CD14-positive monocyte (primary cell): ENCODE results near the gene CSRP3. TPM values are rescaled to one million over a fixed set of nuclear protein-coding genes. Genes with fewer than 3 reads are reported as not detected.

Experiments
- DNase-seq, 3 donors: peaks; one replicate each; pipeline ENCODE4 v3.0.0-alpha.2; 2011 to 2022
- H2AFZ ChIP-seq: 2 replicates; pipeline ENCODE4 v1.6.0; 2012; ENCODE audit warnings: mild to moderate bottlenecking, low read depth, low read length, inconsistent platforms; ENCODE audit not compliant: insufficient read depth, poor library complexity, severe bottlenecking
- H3K27ac ChIP-seq, 2 donors: 1 replicate in 1 of 2; 2 replicates in 1 of 2; pipeline ENCODE4 v1.5.1; 2012 to 2013; ENCODE audit warnings: low read length in 2 of 2, control low read depth in 1 of 2, inconsistent platforms in 1 of 2, low read depth in 1 of 2, mild to moderate bottlenecking in 1 of 2
- H3K27me3 ChIP-seq, 2 donors: one replicate each; pipeline versions ENCODE4 v1.6.0 to v1.6.1; 2011 to 2013; ENCODE audit warnings: low read length in 2 of 2; ENCODE audit not compliant: control insufficient read depth in 2 of 2, insufficient read depth in 2 of 2
- H3K36me3 ChIP-seq, 2 donors: replicated peaks in 1 of 2; 1 replicate in 1 of 2; 2 replicates in 1 of 2; pipeline versions ENCODE4 v1.5.1 to v1.6.1; 2012 to 2013; ENCODE audit warnings: low read length in 2 of 2, control low read depth in 1 of 2, inconsistent platforms in 1 of 2, mild to moderate bottlenecking in 1 of 2; ENCODE audit not compliant: insufficient read depth in 2 of 2, control insufficient read depth in 1 of 2
- H3K4me1 ChIP-seq, 2 donors: 1 replicate in 1 of 2; 2 replicates in 1 of 2; pipeline versions ENCODE4 v1.5.1 to v1.6.1; 2012 to 2013; ENCODE audit warnings: low read length in 2 of 2, control low read depth in 1 of 2, inconsistent platforms in 1 of 2, mild to moderate bottlenecking in 1 of 2, moderate library complexity in 1 of 2; ENCODE audit not compliant: insufficient read depth in 2 of 2, control insufficient read depth in 1 of 2
- H3K4me2 ChIP-seq: replicated peaks from 2 replicates; pipeline ENCODE3; 2012; ENCODE audit warnings: low read length, moderate library complexity, mild to moderate bottlenecking; ENCODE audit not compliant: poor library complexity, severe bottlenecking; ENCODE audit errors: extremely low read depth
- H3K4me3 ChIP-seq, 3 experiments: fragments of 200-600 bp in 1 of 3; sonication (generic) in 1 of 3; replicated peaks in 1 of 3; 1 replicate in 2 of 3; 2 replicates in 1 of 3; pipeline ENCODE4 v1.5.1; 2011 to 2013; ENCODE audit warnings: low read length in 3 of 3, mild to moderate bottlenecking in 3 of 3, control low read depth in 2 of 3, low read depth in 2 of 3, inconsistent platforms in 1 of 3, moderate library complexity in 1 of 3
- H3K79me2 ChIP-seq: 2 replicates; pipeline ENCODE4 v1.6.0; 2012; ENCODE audit warnings: mild to moderate bottlenecking, control low read depth, inconsistent platforms, low read length, moderate library complexity; ENCODE audit not compliant: insufficient read depth
- H3K9ac ChIP-seq: 2 replicates; pipeline ENCODE4 v1.6.0; 2017; ENCODE audit warnings: low read length, mild to moderate bottlenecking; ENCODE audit not compliant: insufficient read depth, poor library complexity, severe bottlenecking
- H3K9me3 ChIP-seq, 2 donors: replicated peaks in 1 of 2; 1 replicate in 1 of 2; 2 replicates in 1 of 2; pipeline versions ENCODE4 v1.5.1 to v1.6.1; 2012 to 2013; ENCODE audit warnings: low read length in 2 of 2, control low read depth in 1 of 2; ENCODE audit not compliant: control insufficient read depth in 1 of 2, insufficient read depth in 1 of 2
- H4K20me1 ChIP-seq: 2 replicates; pipeline ENCODE4 v1.6.0; 2012; ENCODE audit warnings: mild to moderate bottlenecking, low read length, control low read depth, moderate library complexity; ENCODE audit not compliant: insufficient read depth
- H3K27ac Mint-ChIP-seq, 7 donors: one replicate each; pipeline ENCODE4 v1.8.0; 2020; ENCODE audit warnings: mild to moderate bottlenecking in 7 of 7, mixed read lengths in 7 of 7, moderate library complexity in 6 of 7, inconsistent platforms in 2 of 7
- H3K27me3 Mint-ChIP-seq, 3 donors: one replicate each; pipeline ENCODE4 v1.8.0; 2021 to 2022; ENCODE audit warnings: low read depth in 3 of 3, mild to moderate bottlenecking in 3 of 3, mixed read lengths in 3 of 3, moderate library complexity in 3 of 3, inconsistent platforms in 1 of 3
- H3K36me3 Mint-ChIP-seq, 2 donors: one replicate each; pipeline ENCODE4 v1.8.0; 2020; ENCODE audit warnings: mixed read lengths in 2 of 2, inconsistent platforms in 1 of 2, mild to moderate bottlenecking in 1 of 2
- H3K4me1 Mint-ChIP-seq: one replicate; pipeline ENCODE4 v1.8.0; 2020; ENCODE audit warnings: mild to moderate bottlenecking, mixed read lengths
- H3K4me3 Mint-ChIP-seq, 2 donors: one replicate each; pipeline ENCODE4 v1.8.0; 2020; ENCODE audit warnings: mild to moderate bottlenecking in 2 of 2, mixed read lengths in 2 of 2, moderate library complexity in 1 of 2
- H3K9me3 Mint-ChIP-seq, 7 donors: one replicate each; pipeline ENCODE4 v1.8.0; 2020 to 2022; ENCODE audit warnings: mixed read lengths in 7 of 7, mild to moderate bottlenecking in 6 of 7, moderate library complexity in 6 of 7, inconsistent platforms in 2 of 7
- CTCF ChIP-seq: fragments of 200-600 bp; IDR thresholded peaks from one replicate; pipeline ENCODE4 v1.8.0; 2022; ENCODE audit warnings: antibody characterized with exemption, mild to moderate bottlenecking
- WGBS: methylation state at CpG from one replicate; pipeline ENCODE4 v1.1.5; 2013; ENCODE audit warnings: missing lambda C conversion rate; ENCODE audit not compliant: insufficient coverage; 5-methylcytosine and 5-hydroxymethylcytosine counted together
- intact Hi-C, 2 donors: fragments of 100-400 bp; cut with micrococcal nuclease; formaldehyde crosslinking; loops; one replicate each; pipeline versions ENCODE4 v1.15.0 to v1.15.1; 2023
- polyA plus RNA-seq, 3 donors: library from polyadenylated mRNA; depleted of rRNA in 1 of 3; unstranded in 2 of 3; stranded (reverse) in 1 of 3; fragments of 300-500 nt in 2 of 3; fragments of >200 nt in 1 of 3; fragmentation: Illumina TruSeq in 2 of 3; gene quantifications; 1 replicate in 2 of 3; 2 replicates in 1 of 3; pipeline ENCODE4 v1.2.3, GENCODE V29; 2012 to 2021

CSRP3 gene
- polyA plus RNA-seq, 3 donors = not detected

GRCh38 chr11:19242179-19242932, 40.6 kb upstream of the CSRP3 start:
- Histone ChIP-seq H3K79me2 (peaks cover 32% of the 10 kb centered on the region), H3K9me3 (no peaks in the 10 kb centered on the region), H3K4me2 (peak overlapping the region; percentile 86), H3K9ac (peak overlapping the region; percentile 40), H3K4me1 (peaks cover 45 to 49% of the 10 kb centered on the region in 2 donors), H2AFZ (peak overlapping the region; percentile 84), H3K36me3 (peaks cover under 1 to 5% of the 10 kb centered on the region in 2 donors), H4K20me1 (no peaks in the 10 kb centered on the region), H3K27ac (no peak overlapping the region), H3K27me3 (peaks cover 0 to 6% of the 10 kb centered on the region in 2 donors), H3K4me3 (peak overlapping the region; percentile 57 to 76 (median 58))
- DNase-seq = peak in 2 of 3 donors; percentile 12 to 15
- Mint-ChIP-seq H3K4me1 (peaks cover 52% of the 10 kb centered on the region), H3K9me3 (peaks cover 0 to 2% (median 0%) of the 10 kb centered on the region in 7 donors), H3K27me3 (peaks cover 3 to 6% (median 6%) of the 10 kb centered on the region in 3 donors), H3K27ac (peak overlapping the region in 3 of 7 donors; percentile 15 to 76 (median 20)), H3K4me3 (peak overlapping the region; percentile 89 to 97), H3K36me3 (peaks cover 3 to 7% of the 10 kb centered on the region in 2 donors)
- intact Hi-C loops = no loop called here
- 16% methylated on average over 49 of the region's 55 CpGs for WGBS
- TF ChIP-seq CTCF = no peak

GRCh38 chr11:19241260-19242178, 39.7 kb upstream of the CSRP3 start:
- TF ChIP-seq CTCF = no peak
- Histone ChIP-seq H3K4me1 (peaks cover 45 to 49% of the 10 kb centered on the region in 2 donors), H3K36me3 (peaks cover 5 to 14% of the 10 kb centered on the region in 2 donors), H4K20me1 (no peaks in the 10 kb centered on the region), H3K27me3 (peaks cover 0 to 6% of the 10 kb centered on the region in 2 donors), H3K27ac (no peak overlapping the region), H3K4me2 (peak overlapping the region; percentile 86), H3K79me2 (peaks cover 39% of the 10 kb centered on the region), H3K9ac (peak overlapping the region; percentile 40), H3K4me3 (peak overlapping the region; percentile 57 to 76 (median 58)), H2AFZ (peak overlapping the region; percentile 84), H3K9me3 (no peaks in the 10 kb centered on the region)
- peak overlapping the region in 1 of 7 donors; percentile 20 for H3K27ac Mint-ChIP-seq
- no peak for DNase-seq
- intact Hi-C loops = no loop called here
- H3K4me3 Mint-ChIP-seq = peak overlapping the region; percentile 93 to 97
- H3K9me3 Mint-ChIP-seq = peaks cover 0 to 2% (median 0%) of the 10 kb centered on the region in 7 donors
- WGBS = under 1% methylated on average over 71 of the region's 92 CpGs
- H3K27me3 Mint-ChIP-seq = peaks cover 3 to 6% (median 4%) of the 10 kb centered on the region in 3 donors
- peaks cover 10 to 15% of the 10 kb centered on the region in 2 donors for H3K36me3 Mint-ChIP-seq
- H3K4me1 Mint-ChIP-seq = peaks cover 52% of the 10 kb centered on the region
